Liver (tissue), 9 donors: ENCODE results near the gene NEB. TPM values are rescaled to one million over a fixed set of nuclear protein-coding genes. Genes with fewer than 3 reads are reported as not detected.

Source experiments
- DNase-seq: peaks from one replicate; pipeline ENCODE4 v3.0.0-alpha.2; 2017; ENCODE audit warnings: low spot score
- H3K27ac ChIP-seq, 2 donors: one replicate each; pipeline ENCODE4 v1.7.0; 2013; ENCODE audit warnings: inconsistent platforms in 2 of 2, low read length in 2 of 2, control low read depth in 1 of 2, low read depth in 1 of 2, mild to moderate bottlenecking in 1 of 2
- H3K27me3 ChIP-seq, 4 donors: one replicate each; pipeline versions ENCODE4 v1.6.1 to v1.7.0; 2013; ENCODE audit warnings: low read length in 3 of 4, inconsistent platforms in 1 of 4, mild to moderate bottlenecking in 1 of 4, moderate library complexity in 1 of 4; ENCODE audit not compliant: control insufficient read depth in 4 of 4, insufficient read depth in 4 of 4
- H3K36me3 ChIP-seq, 4 donors: one replicate each; pipeline versions ENCODE4 v1.6.1 to v1.7.0; 2013; ENCODE audit warnings: low read length in 3 of 4, mild to moderate bottlenecking in 3 of 4, low read depth in 1 of 4, moderate library complexity in 1 of 4; ENCODE audit not compliant: control insufficient read depth in 4 of 4, insufficient read depth in 3 of 4
- H3K4me1 ChIP-seq, 4 donors: one replicate each; pipeline versions ENCODE4 v1.6.1 to v1.7.0; 2013; ENCODE audit warnings: low read length in 3 of 4, mild to moderate bottlenecking in 3 of 4, moderate library complexity in 1 of 4; ENCODE audit not compliant: control insufficient read depth in 4 of 4, insufficient read depth in 4 of 4
- H3K4me3 ChIP-seq, 3 donors: one replicate each; pipeline versions ENCODE4 v1.6.1 to v1.7.0; 2013; ENCODE audit warnings: low read length in 3 of 3, control low read depth in 1 of 3, low read depth in 1 of 3, mild to moderate bottlenecking in 1 of 3
- H3K9ac ChIP-seq, 2 donors: one replicate each; pipeline ENCODE4 v1.7.0; 2013; ENCODE audit warnings: low read length in 2 of 2, mild to moderate bottlenecking in 2 of 2, moderate library complexity in 2 of 2, control low read depth in 1 of 2, low read depth in 1 of 2
- H3K9me3 ChIP-seq, 4 donors: one replicate each; pipeline versions ENCODE4 v1.6.1 to v1.7.0; 2013; ENCODE audit warnings: low read length in 3 of 4; ENCODE audit not compliant: control insufficient read depth in 4 of 4
- EGR1 ChIP-seq, 2 donors: IDR thresholded peaks; 2 replicates each; pipeline ENCODE4 v1.6.1; 2016 to 2018; ENCODE audit warnings: antibody characterized with exemption in 2 of 2, low read depth in 2 of 2
- FOXA1 ChIP-seq: IDR thresholded peaks from 2 replicates; pipeline ENCODE4 v1.6.1; 2016; ENCODE audit warnings: antibody characterized with exemption
- FOXA2 ChIP-seq: IDR thresholded peaks from 2 replicates; pipeline ENCODE4 v1.6.1; 2016; ENCODE audit warnings: antibody characterized with exemption
- GABPA ChIP-seq, 2 donors: IDR thresholded peaks in 1 of 2; conservative IDR thresholded peaks in 1 of 2; 2 replicates each; pipeline ENCODE4 v1.6.1; 2016; ENCODE audit warnings: antibody characterized with exemption in 2 of 2, mild to moderate bottlenecking in 1 of 2, moderate library complexity in 1 of 2
- HNF4A ChIP-seq, 2 donors: conservative IDR thresholded peaks; 2 replicates each; pipeline ENCODE4 v1.6.1; 2016; ENCODE audit warnings: antibody characterized with exemption in 2 of 2, mild to moderate bottlenecking in 2 of 2
- HNF4G ChIP-seq: IDR thresholded peaks from 2 replicates; pipeline ENCODE4 v1.6.1; 2016; ENCODE audit warnings: antibody characterized with exemption
- JUND ChIP-seq, 2 donors: IDR thresholded peaks; 2 replicates each; pipeline ENCODE4 v1.6.1; 2016; ENCODE audit warnings: antibody characterized with exemption in 2 of 2
- MAX ChIP-seq: IDR thresholded peaks from 2 replicates; pipeline ENCODE4 v1.6.1; 2016; ENCODE audit warnings: antibody characterized with exemption
- NR2F2 ChIP-seq: IDR thresholded peaks from 2 replicates; pipeline ENCODE4 v1.6.1; 2016; ENCODE audit warnings: antibody characterized with exemption
- RAD21 ChIP-seq, 2 donors: IDR thresholded peaks; 2 replicates each; pipeline ENCODE4 v1.6.1; 2016; ENCODE audit warnings: antibody characterized with exemption in 2 of 2, mild to moderate bottlenecking in 2 of 2
- RXRA ChIP-seq, 2 donors: IDR thresholded peaks; 2 replicates each; pipeline ENCODE4 v1.6.1; 2017 to 2018; ENCODE audit warnings: antibody characterized with exemption in 2 of 2, mild to moderate bottlenecking in 1 of 2
- SP1 ChIP-seq: IDR thresholded peaks from 2 replicates; pipeline ENCODE4 v1.6.1; 2018; ENCODE audit warnings: antibody characterized with exemption, mild to moderate bottlenecking
- TAF1 ChIP-seq: conservative IDR thresholded peaks from 2 replicates; pipeline ENCODE4 v1.6.1; 2016; ENCODE audit warnings: antibody characterized with exemption, mild to moderate bottlenecking
- YY1 ChIP-seq: IDR thresholded peaks from 2 replicates; pipeline ENCODE4 v1.6.1; 2016; ENCODE audit warnings: antibody characterized with exemption, mild to moderate bottlenecking
- WGBS: extraction: QIAGEN DNeasy Blood & Tissue Kit; methylation state at CpG from one replicate; pipeline ENCODE4 v1.1.7; 2013; 5-methylcytosine and 5-hydroxymethylcytosine counted together
- polyA plus RNA-seq, 2 donors: library from polyadenylated mRNA; stranded (reverse) in 1 of 2; unstranded in 1 of 2; fragments of 200-250 nt in 1 of 2; fragments of >200 nt in 1 of 2; fragmentation: Nextera tagmentation in 1 of 2; extraction: Ambion mirVana in 1 of 2; gene quantifications; one replicate each; pipeline versions ENCODE4 v1.2.1 to v1.2.3, GENCODE V29; 2013 to 2015
- total RNA-seq, 2 donors: library from RNA; depleted of rRNA; stranded (reverse); fragments of >200 nt; gene quantifications; one replicate each; pipeline ENCODE4 v1.2.3, GENCODE V29; 2014
- TF ChIP-seq, protein P1 (sequence below): IDR thresholded peaks from 2 replicates; pipeline ENCODE4 v1.6.1; 2016; ENCODE audit warnings: antibody characterized with exemption, mild to moderate bottlenecking
- TF ChIP-seq, protein P2 (sequence below): IDR thresholded peaks from 2 replicates; pipeline ENCODE4 v1.6.1; 2016; ENCODE audit warnings: antibody characterized with exemption
- TF ChIP-seq, protein P3 (sequence below): IDR thresholded peaks from 2 replicates; pipeline ENCODE4 v1.6.1; 2016; ENCODE audit warnings: antibody characterized with exemption
- TF ChIP-seq, protein P4 (sequence below): fragments of 150-350 bp; IDR thresholded peaks from 2 replicates; pipeline ENCODE4 v1.5.1; 2017; ENCODE audit warnings: improper control_type of control experiment, low read depth, low read length; ENCODE audit not compliant: missing input control
- donor health status: healthy.
- donor health status: healthy.
- donor health status: healthy.
- donor health status: healthy.
- donor health status: healthy.

The NEB gene
- total and polyA plus RNA-seq, 4 donors, result 0.28 to 6.4 (median 2.7) TPM

GRCh38 chr2:151518802-151519201 lies 215.5 kb downstream of the NEB start:
- Histone ChIP-seq H3K9ac (no peak overlapping the region), H3K4me1 (no peaks in the 10 kb centered on the region), H3K4me3 (no peak overlapping the region), H3K36me3 (no peaks in the 10 kb centered on the region), H3K27me3 (no peaks in the 10 kb centered on the region), H3K9me3 (no peaks in the 10 kb centered on the region), H3K27ac (no peak overlapping the region)
- WGBS, result 88% methylated on average over 3 of the region's 3 CpGs
- TF ChIP-seq FOXA2 (no peak), FOXA1 (no peak)
- TF ChIP-seq, protein P1, sequence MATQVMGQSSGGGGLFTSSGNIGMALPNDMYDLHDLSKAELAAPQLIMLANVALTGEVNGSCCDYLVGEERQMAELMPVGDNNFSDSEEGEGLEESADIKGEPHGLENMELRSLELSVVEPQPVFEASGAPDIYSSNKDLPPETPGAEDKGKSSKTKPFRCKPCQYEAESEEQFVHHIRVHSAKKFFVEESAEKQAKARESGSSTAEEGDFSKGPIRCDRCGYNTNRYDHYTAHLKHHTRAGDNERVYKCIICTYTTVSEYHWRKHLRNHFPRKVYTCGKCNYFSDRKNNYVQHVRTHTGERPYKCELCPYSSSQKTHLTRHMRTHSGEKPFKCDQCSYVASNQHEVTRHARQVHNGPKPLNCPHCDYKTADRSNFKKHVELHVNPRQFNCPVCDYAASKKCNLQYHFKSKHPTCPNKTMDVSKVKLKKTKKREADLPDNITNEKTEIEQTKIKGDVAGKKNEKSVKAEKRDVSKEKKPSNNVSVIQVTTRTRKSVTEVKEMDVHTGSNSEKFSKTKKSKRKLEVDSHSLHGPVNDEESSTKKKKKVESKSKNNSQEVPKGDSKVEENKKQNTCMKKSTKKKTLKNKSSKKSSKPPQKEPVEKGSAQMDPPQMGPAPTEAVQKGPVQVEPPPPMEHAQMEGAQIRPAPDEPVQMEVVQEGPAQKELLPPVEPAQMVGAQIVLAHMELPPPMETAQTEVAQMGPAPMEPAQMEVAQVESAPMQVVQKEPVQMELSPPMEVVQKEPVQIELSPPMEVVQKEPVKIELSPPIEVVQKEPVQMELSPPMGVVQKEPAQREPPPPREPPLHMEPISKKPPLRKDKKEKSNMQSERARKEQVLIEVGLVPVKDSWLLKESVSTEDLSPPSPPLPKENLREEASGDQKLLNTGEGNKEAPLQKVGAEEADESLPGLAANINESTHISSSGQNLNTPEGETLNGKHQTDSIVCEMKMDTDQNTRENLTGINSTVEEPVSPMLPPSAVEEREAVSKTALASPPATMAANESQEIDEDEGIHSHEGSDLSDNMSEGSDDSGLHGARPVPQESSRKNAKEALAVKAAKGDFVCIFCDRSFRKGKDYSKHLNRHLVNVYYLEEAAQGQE, result no peak
- TF ChIP-seq, protein P2, sequence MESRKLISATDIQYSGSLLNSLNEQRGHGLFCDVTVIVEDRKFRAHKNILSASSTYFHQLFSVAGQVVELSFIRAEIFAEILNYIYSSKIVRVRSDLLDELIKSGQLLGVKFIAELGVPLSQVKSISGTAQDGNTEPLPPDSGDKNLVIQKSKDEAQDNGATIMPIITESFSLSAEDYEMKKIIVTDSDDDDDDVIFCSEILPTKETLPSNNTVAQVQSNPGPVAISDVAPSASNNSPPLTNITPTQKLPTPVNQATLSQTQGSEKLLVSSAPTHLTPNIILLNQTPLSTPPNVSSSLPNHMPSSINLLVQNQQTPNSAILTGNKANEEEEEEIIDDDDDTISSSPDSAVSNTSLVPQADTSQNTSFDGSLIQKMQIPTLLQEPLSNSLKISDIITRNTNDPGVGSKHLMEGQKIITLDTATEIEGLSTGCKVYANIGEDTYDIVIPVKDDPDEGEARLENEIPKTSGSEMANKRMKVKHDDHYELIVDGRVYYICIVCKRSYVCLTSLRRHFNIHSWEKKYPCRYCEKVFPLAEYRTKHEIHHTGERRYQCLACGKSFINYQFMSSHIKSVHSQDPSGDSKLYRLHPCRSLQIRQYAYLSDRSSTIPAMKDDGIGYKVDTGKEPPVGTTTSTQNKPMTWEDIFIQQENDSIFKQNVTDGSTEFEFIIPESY, result no peak
- no peak for DNase-seq

GRCh38 chr2:151508519-151508918 lies 225.8 kb downstream of the NEB start:
- no peaks in the 10 kb centered on the region for H3K27me3 ChIP-seq
- H3K4me1 ChIP-seq, result no peaks in the 10 kb centered on the region
- no peaks in the 10 kb centered on the region for H3K36me3 ChIP-seq
- WGBS, result 95% methylated on average over 3 of the region's 3 CpGs
- no peak overlapping the region for H3K9ac ChIP-seq
- H3K9me3 ChIP-seq, result no peaks in the 10 kb centered on the region
- TF ChIP-seq FOXA1, result no peak
- no peak overlapping the region for H3K4me3 ChIP-seq
- DNase-seq, result no peak
- no peak overlapping the region for H3K27ac ChIP-seq

GRCh38 chr2:151506170-151506569 lies 228.1 kb downstream of the NEB start:
- TF ChIP-seq TAF1, result no peak
- no peak for TF ChIP-seq EGR1 (IDR thresholded peaks at IDR 0.05; ENCODE audit: low read depth in 2 of 2)
- TF ChIP-seq MAX, result no peak
- TF ChIP-seq, protein P3, sequence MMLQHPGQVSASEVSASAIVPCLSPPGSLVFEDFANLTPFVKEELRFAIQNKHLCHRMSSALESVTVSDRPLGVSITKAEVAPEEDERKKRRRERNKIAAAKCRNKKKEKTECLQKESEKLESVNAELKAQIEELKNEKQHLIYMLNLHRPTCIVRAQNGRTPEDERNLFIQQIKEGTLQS, result no peak
- no peak for TF ChIP-seq HNF4A (conservative IDR thresholded peaks at IDR 0.05)
- no peak for TF ChIP-seq RAD21 (IDR thresholded peaks at IDR 0.05)
- no peak for TF ChIP-seq RXRA (IDR thresholded peaks at IDR 0.05)
- TF ChIP-seq GABPA (IDR thresholded peaks at IDR 0.05 in 1 of 2, conservative IDR thresholded peaks at IDR 0.05 in 1 of 2), result no peak
- TF ChIP-seq JUND (IDR thresholded peaks at IDR 0.05), result no peak
- TF ChIP-seq, protein P4, sequence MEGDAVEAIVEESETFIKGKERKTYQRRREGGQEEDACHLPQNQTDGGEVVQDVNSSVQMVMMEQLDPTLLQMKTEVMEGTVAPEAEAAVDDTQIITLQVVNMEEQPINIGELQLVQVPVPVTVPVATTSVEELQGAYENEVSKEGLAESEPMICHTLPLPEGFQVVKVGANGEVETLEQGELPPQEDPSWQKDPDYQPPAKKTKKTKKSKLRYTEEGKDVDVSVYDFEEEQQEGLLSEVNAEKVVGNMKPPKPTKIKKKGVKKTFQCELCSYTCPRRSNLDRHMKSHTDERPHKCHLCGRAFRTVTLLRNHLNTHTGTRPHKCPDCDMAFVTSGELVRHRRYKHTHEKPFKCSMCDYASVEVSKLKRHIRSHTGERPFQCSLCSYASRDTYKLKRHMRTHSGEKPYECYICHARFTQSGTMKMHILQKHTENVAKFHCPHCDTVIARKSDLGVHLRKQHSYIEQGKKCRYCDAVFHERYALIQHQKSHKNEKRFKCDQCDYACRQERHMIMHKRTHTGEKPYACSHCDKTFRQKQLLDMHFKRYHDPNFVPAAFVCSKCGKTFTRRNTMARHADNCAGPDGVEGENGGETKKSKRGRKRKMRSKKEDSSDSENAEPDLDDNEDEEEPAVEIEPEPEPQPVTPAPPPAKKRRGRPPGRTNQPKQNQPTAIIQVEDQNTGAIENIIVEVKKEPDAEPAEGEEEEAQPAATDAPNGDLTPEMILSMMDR, result no peak
- no peak for TF ChIP-seq NR2F2
- no peak for TF ChIP-seq FOXA1
- TF ChIP-seq HNF4G, result no peak
- TF ChIP-seq SP1, result no peak
- TF ChIP-seq, protein P2, result no peak
- TF ChIP-seq YY1, result no peak
- Histone ChIP-seq H3K4me1 (no peaks in the 10 kb centered on the region), H3K4me3 (no peak overlapping the region), H3K27ac (no peak overlapping the region), H3K9me3 (no peaks in the 10 kb centered on the region), H3K36me3 (no peaks in the 10 kb centered on the region), H3K27me3 (no peaks in the 10 kb centered on the region), H3K9ac (no peak overlapping the region)
- WGBS, result 98% methylated on average over 4 of the region's 4 CpGs
- no peak for DNase-seq
